Endothelial cell of umbilical vein (primary cell): ENCODE results near the gene CMIP. TPM values are rescaled to one million over a fixed set of nuclear protein-coding genes. Genes with fewer than 3 reads are reported as not detected.
A peak's percentile ranks its signal among the peaks of the same experiment; 100 is the strongest.

Experiments
- BruUV-seq: library from RNA; stranded (reverse); fragments of 400-500 nt; replicated peaks from 2 replicates; lab custom pipeline; 2021; lab: Mats Ljungman, UMichigan
- CTCF ChIA-PET: fragments of 300-600, 350-600 bp; sonication (Branson Sonifier 250); formaldehyde crosslinking; loops from one replicate; lab custom pipeline; 2021; ENCODE audit warnings: antibody characterized with exemption, inconsistent platforms; lab: Charles Lee
- POLR2A ChIA-PET: fragments of 300-600, 350-600 bp; sonication (Branson Sonifier 250); formaldehyde crosslinking; loops from one replicate; lab custom pipeline; 2021; ENCODE audit warnings: antibody characterized with exemption, inconsistent platforms; lab: Charles Lee
- DNase-seq: peaks from one replicate; pipeline ENCODE4 v3.0.0-alpha.2; 2011; ENCODE audit warnings: low read depth, low spot score
- FAIRE-seq: peaks from 2 replicates; lab custom pipeline; 2011; peaks lifted over from hg19 to GRCh38; lab: Jason Lieb, UNC
- H2AFZ ChIP-seq: 2 replicates; pipeline ENCODE4 v1.6.0; 2012; ENCODE audit warnings: low read depth, low read length, control low read depth, inconsistent platforms
- H3K27ac ChIP-seq: 2 replicates; pipeline ENCODE4 v1.5.1; 2011; ENCODE audit warnings: low read depth, mild to moderate bottlenecking, control low read depth, low read length, moderate library complexity; ENCODE audit not compliant: insufficient read depth
- H3K27me3 ChIP-seq, 2 experiments: 2 replicates each; pipeline versions ENCODE4 v1.6.0 to v1.6.1; 2011; ENCODE audit warnings: low read length in 2 of 2, mixed read lengths in 1 of 2; ENCODE audit not compliant: control insufficient read depth in 2 of 2, insufficient read depth in 2 of 2
- H3K36me3 ChIP-seq, 2 experiments: 2 replicates in 1 of 2; 3 replicates in 1 of 2; pipeline ENCODE4 v1.5.1; 2011; ENCODE audit warnings: low read length in 2 of 2, mild to moderate bottlenecking in 1 of 2, moderate library complexity in 1 of 2; ENCODE audit not compliant: control insufficient read depth in 2 of 2, insufficient read depth in 2 of 2; ENCODE audit errors: extremely low read depth in 1 of 2
- H3K4me1 ChIP-seq: 3 replicates; pipeline ENCODE4 v1.5.1; 2011; ENCODE audit warnings: mild to moderate bottlenecking, low read length; ENCODE audit not compliant: control insufficient read depth, insufficient read depth; ENCODE audit errors: extremely low read depth
- H3K4me2 ChIP-seq: 2 replicates; pipeline ENCODE4 v1.6.1; 2011; ENCODE audit warnings: low read length, control low read depth, mixed read lengths; ENCODE audit not compliant: insufficient read depth
- H3K4me3 ChIP-seq, 3 experiments: fragments of 200-600 bp in 1 of 3; sonication (generic), shearing (Covaris generic) in 1 of 3; replicated peaks in 1 of 3; 2 replicates each; pipeline ENCODE4 v1.5.1; 2011 to 2016; ENCODE audit warnings: control low read depth in 3 of 3, low read length in 3 of 3, mild to moderate bottlenecking in 2 of 3, inconsistent platforms in 1 of 3, low read depth in 1 of 3, moderate library complexity in 1 of 3; ENCODE audit not compliant: insufficient read depth in 1 of 3
- H3K79me2 ChIP-seq: 2 replicates; pipeline ENCODE4 v1.6.0; 2012; ENCODE audit warnings: low read length, inconsistent platforms; ENCODE audit not compliant: control insufficient read depth, insufficient read depth
- H3K9ac ChIP-seq: replicated peaks from 2 replicates; pipeline ENCODE3; 2011; ENCODE audit warnings: low read length, control low read depth; ENCODE audit not compliant: insufficient read depth; ENCODE audit errors: extremely low read depth
- H3K9me1 ChIP-seq: replicated peaks from 3 replicates; pipeline ENCODE4 v1.6.0; 2011; ENCODE audit warnings: mild to moderate bottlenecking, low read length; ENCODE audit not compliant: control insufficient read depth, insufficient read depth; ENCODE audit errors: extremely low read depth
- H3K9me3 ChIP-seq: replicated peaks from 2 replicates; pipeline ENCODE4 v1.5.1; 2012; ENCODE audit warnings: low read length, inconsistent platforms; ENCODE audit not compliant: control insufficient read depth, insufficient read depth
- H4K20me1 ChIP-seq: replicated peaks from 2 replicates; pipeline ENCODE3; 2011; ENCODE audit warnings: mild to moderate bottlenecking, low read length; ENCODE audit not compliant: control insufficient read depth, insufficient read depth; ENCODE audit errors: extremely low read depth
- EZH2 ChIP-seq: IDR thresholded peaks from 2 replicates; pipeline ENCODE4 v1.6.1; 2012; ENCODE audit warnings: borderline replicate concordance, low read depth, mild to moderate bottlenecking, moderate library complexity, low read length, inconsistent platforms; ENCODE audit not compliant: severe bottlenecking
- FOS ChIP-seq: IDR thresholded peaks from 2 replicates; pipeline ENCODE4 v1.6.1; 2011; ENCODE audit warnings: mild to moderate bottlenecking, low read length, moderate library complexity, borderline replicate concordance; ENCODE audit not compliant: insufficient read depth
- GATA2 ChIP-seq: IDR thresholded peaks from 2 replicates; pipeline ENCODE4 v1.7.0; 2011; ENCODE audit warnings: low read depth, mild to moderate bottlenecking, moderate library complexity, mixed read lengths, low read length; ENCODE audit not compliant: insufficient read length, insufficient read depth
- JUN ChIP-seq: IDR thresholded peaks from 2 replicates; pipeline ENCODE4 v1.6.1; 2011; ENCODE audit warnings: borderline replicate concordance, low read depth; ENCODE audit not compliant: insufficient read length, insufficient read depth
- MYC ChIP-seq: IDR thresholded peaks from one replicate; pipeline ENCODE4 v1.6.1; 2011; ENCODE audit warnings: mild to moderate bottlenecking, low read depth, low read length
- POLR2A ChIP-seq: IDR thresholded peaks from 2 replicates; pipeline ENCODE4 v1.6.1; 2012; ENCODE audit warnings: low read depth, mild to moderate bottlenecking, control low read depth, low read length
- POLR2AphosphoS5 ChIP-seq: IDR thresholded peaks from 2 replicates; pipeline ENCODE4 v1.6.1; 2012; ENCODE audit warnings: low read depth, mild to moderate bottlenecking, control low read depth, low read length, moderate library complexity; ENCODE audit not compliant: insufficient read depth
- dilution Hi-C: fragments of 300-500 bp; cut with MboI; formaldehyde crosslinking; loops from one replicate; pipeline ENCODE4 v1.15.0; 2019; ENCODE audit warnings: low sequenced_read_pairs; ENCODE audit not compliant: extremely low pct_ligation_motif_present
- intact Hi-C: fragments of 100-400 bp; cut with micrococcal nuclease; formaldehyde crosslinking; loops from one replicate; pipeline ENCODE4 v1.10.0; 2022
- polyA plus RNA-seq, 4 experiments: library from polyadenylated mRNA; depleted of rRNA in 3 of 4; stranded (reverse) in 3 of 4; unstranded in 1 of 4; fragments of >200 nt; gene quantifications; 2 replicates each; pipeline versions ENCODE4 v1.2.1 to v1.2.3, GENCODE V29; 2011 to 2012; ENCODE audit warnings: missing spikeins in 1 of 4
- total RNA-seq: library from RNA; stranded (reverse); gene quantifications from 2 replicates; pipeline ENCODE4 v1.2.3, GENCODE V29; 2021
- TF ChIP-seq, protein P1 (sequence below), 2 donors: IDR thresholded peaks; 1 replicate in 1 of 2; 2 replicates in 1 of 2; pipeline ENCODE4 v1.5.1; 2011; ENCODE audit warnings: low read length in 2 of 2, mild to moderate bottlenecking in 2 of 2, moderate library complexity in 2 of 2, control low read depth in 1 of 2, inconsistent platforms in 1 of 2, low read depth in 1 of 2; ENCODE audit not compliant: insufficient read depth in 1 of 2; ENCODE audit errors: extremely low read depth in 1 of 2
- TF ChIP-seq, protein P2 (sequence below): IDR thresholded peaks from 2 replicates; pipeline ENCODE4 v1.6.1; 2011; ENCODE audit not compliant: insufficient read depth, insufficient read length

The CMIP gene
- total and polyA plus RNA-seq, 2 donors (not counting 3 experiments of a cell fraction or from before 2014, with no cell fraction given), result 29.0 to 101 TPM

DNA sequence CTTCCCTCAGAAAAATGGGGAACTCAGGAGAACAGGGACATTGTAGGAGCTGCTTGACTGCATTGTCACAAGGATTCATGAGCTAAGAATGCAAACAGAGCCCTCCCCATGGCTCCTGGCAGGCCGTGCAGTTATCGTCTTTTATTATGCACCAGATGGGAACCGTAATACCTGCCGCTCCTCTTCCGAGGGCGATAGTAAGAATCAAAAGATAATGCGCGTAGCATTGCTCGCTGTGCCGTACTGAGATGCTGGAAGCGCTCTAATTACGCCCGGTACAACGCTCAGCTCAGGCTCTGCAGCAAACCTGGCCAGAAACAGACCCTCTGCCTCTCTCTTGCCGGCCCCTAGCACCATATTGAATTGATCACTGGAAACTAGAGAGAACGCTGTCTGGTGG is 247.4 kb downstream of the CMIP start:
- H4K20me1 ChIP-seq, result no peaks in the 10 kb centered on the region
- H3K9me3 ChIP-seq, result no peaks in the 10 kb centered on the region
- no peak overlapping the region for H2AFZ ChIP-seq
- no peak overlapping the region for H3K4me2 ChIP-seq
- intact Hi-C loops, result no loop called here
- POLR2A ChIA-PET, result no interaction called here
- TF ChIP-seq FOS, result no peak
- no peak for TF ChIP-seq POLR2AphosphoS5
- no peak for TF ChIP-seq MYC
- TF ChIP-seq, protein P1, sequence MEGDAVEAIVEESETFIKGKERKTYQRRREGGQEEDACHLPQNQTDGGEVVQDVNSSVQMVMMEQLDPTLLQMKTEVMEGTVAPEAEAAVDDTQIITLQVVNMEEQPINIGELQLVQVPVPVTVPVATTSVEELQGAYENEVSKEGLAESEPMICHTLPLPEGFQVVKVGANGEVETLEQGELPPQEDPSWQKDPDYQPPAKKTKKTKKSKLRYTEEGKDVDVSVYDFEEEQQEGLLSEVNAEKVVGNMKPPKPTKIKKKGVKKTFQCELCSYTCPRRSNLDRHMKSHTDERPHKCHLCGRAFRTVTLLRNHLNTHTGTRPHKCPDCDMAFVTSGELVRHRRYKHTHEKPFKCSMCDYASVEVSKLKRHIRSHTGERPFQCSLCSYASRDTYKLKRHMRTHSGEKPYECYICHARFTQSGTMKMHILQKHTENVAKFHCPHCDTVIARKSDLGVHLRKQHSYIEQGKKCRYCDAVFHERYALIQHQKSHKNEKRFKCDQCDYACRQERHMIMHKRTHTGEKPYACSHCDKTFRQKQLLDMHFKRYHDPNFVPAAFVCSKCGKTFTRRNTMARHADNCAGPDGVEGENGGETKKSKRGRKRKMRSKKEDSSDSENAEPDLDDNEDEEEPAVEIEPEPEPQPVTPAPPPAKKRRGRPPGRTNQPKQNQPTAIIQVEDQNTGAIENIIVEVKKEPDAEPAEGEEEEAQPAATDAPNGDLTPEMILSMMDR (IDR thresholded peaks at IDR 0.05; ENCODE audit: extremely low read depth in 1 of 2, insufficient read depth in 1 of 2, low read depth in 1 of 2, low read length in 2 of 2), result no peak
- no peak for TF ChIP-seq POLR2A
- no peak for TF ChIP-seq JUN
- TF ChIP-seq, protein P2, sequence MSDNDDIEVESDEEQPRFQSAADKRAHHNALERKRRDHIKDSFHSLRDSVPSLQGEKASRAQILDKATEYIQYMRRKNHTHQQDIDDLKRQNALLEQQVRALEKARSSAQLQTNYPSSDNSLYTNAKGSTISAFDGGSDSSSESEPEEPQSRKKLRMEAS, result no peak
- TF ChIP-seq EZH2, result no peak
- no peak for TF ChIP-seq GATA2
- H3K9ac ChIP-seq, result peak overlapping the region; percentile 86
- no peaks in the 10 kb centered on the region for H3K27me3 ChIP-seq
- H3K9me1 ChIP-seq, result no peaks in the 10 kb centered on the region
- no peak overlapping the region for H3K4me3 ChIP-seq
- FAIRE-seq (no peak), DNase-seq (no peak)
- no TSS peak for BruUV-seq
- peak overlapping the region; percentile 98 for H3K27ac ChIP-seq
- peaks cover 63% of the 10 kb centered on the region for H3K4me1 ChIP-seq
- peaks cover 4 to 11% of the 10 kb centered on the region in 2 experiments for H3K36me3 ChIP-seq
- dilution Hi-C loops, result no loop called here
- H3K79me2 ChIP-seq, result peaks cover 3% of the 10 kb centered on the region
- CTCF ChIA-PET, result no interaction called here
